Peyer's patch (tissue), 4 donors: ENCODE data around the gene RASSF1.

Experiments used
- CTCF ChIP-seq, 6 experiments: fragments of 450-650 bp in 4 of 6; fragments of 200-600 bp in 2 of 6; sonication (generic) in 1 of 6; IDR thresholded peaks; one replicate each; pipeline ENCODE4 v1.5.1; 2017 to 2019; ENCODE audit warnings: antibody characterized with exemption in 6 of 6, mild to moderate bottlenecking in 3 of 6, moderate library complexity in 1 of 6
- POLR2A ChIP-seq, 2 donors: fragments of 450-650 bp; IDR thresholded peaks; one replicate each; pipeline ENCODE4 v1.5.1; 2017; ENCODE audit warnings: antibody characterized with exemption in 2 of 2, mild to moderate bottlenecking in 2 of 2, moderate library complexity in 2 of 2

- TF ChIP-seq CTCF (IDR thresholded peaks at IDR 0.05) = peak; percentile 3 to 62 (median 40)
- TF ChIP-seq POLR2A (IDR thresholded peaks at IDR 0.05) = peak in 1 of 2 donors; percentile 27
Measured at GRCh38 chr3:50321336-50322114, 19.1 kb downstream of the RASSF1 start.
